Measurements from ENCODE around the gene FBN2. TPM values are rescaled to one million over a fixed set of nuclear protein-coding genes. Genes with fewer than 3 reads are reported as not detected.

FBN2 gene
- total and polyA plus RNA-seq, 9 of the 15 experiments (the other 6 are each of a cell fraction or from before 2014, with no cell fraction given): 0.01 to 0.09 TPM; not detected in 7

- CTCF ChIA-PET (ENCODE audit: low intra/inter-chr PET ratio): no interaction called here
Observed at GRCh38 chr5:128574041-128574440, 36.0 kb upstream of the FBN2 start.

More at GRCh38 chr5:128574041-128574440, 36.0 kb upstream of the FBN2 start:
- H3K9ac ChIP-seq (ENCODE audit: insufficient read depth in 1 of 2, low read depth in 2 of 2, low read length in 2 of 2): no peak overlapping the region
- H3K4me1 ChIP-seq (replicated peaks in 1 of 2; ENCODE audit: control insufficient read depth in 2 of 2, insufficient read depth in 2 of 2, low read length in 2 of 2): no peaks in the 10 kb centered on the region
- no peak overlapping the region for H3K4me3 ChIP-seq
- no peak for FAIRE-seq
- TF ChIP-seq ZNF609 (CRISPR knock-in tag; IDR thresholded peaks at IDR 0.05; ENCODE audit: borderline replicate concordance) (no peak), FOXP4 (CRISPR knock-in tag; IDR thresholded peaks at IDR 0.05; ENCODE audit: borderline replicate concordance) (no peak), GTF2B (IDR thresholded peaks at IDR 0.05; ENCODE audit: extremely low read depth, insufficient read length) (no peak), SETDB1 (IDR thresholded peaks at IDR 0.05; ENCODE audit: low read length) (no peak), TGIF2 (CRISPR knock-in tag; IDR thresholded peaks at IDR 0.05) (no peak), DIDO1 (tag; IDR thresholded peaks at IDR 0.05; ENCODE audit: low read depth) (no peak), ZNF717 (CRISPR knock-in tag; IDR thresholded peaks at IDR 0.05) (no peak)
- no peaks in the 10 kb centered on the region for H4K20me1 ChIP-seq (replicated peaks; ENCODE audit: control insufficient read depth, insufficient read depth, low read length)
- in situ Hi-C loops (cut with MboI) (no loop called here), intact Hi-C loops (cut with micrococcal nuclease) (no loop called here)
- H3K9me1 ChIP-seq (ENCODE audit: control insufficient read depth, insufficient read depth, low read length): no peaks in the 10 kb centered on the region
- H3K27me3 ChIP-seq (ENCODE audit: control insufficient read depth in 2 of 2, insufficient read depth in 2 of 2, low read length in 2 of 2): no peaks in the 10 kb centered on the region
- H2AFZ ChIP-seq (ENCODE audit: low read depth, low read length): no peak overlapping the region
- no peak overlapping the region for H3K27ac ChIP-seq (ENCODE audit: extremely low read depth, low read depth, low read length)
- H3K9me3 ChIP-seq (replicated peaks; ENCODE audit: control insufficient read depth, insufficient read depth, low read depth, low read length): no peaks in the 10 kb centered on the region
- BruUV-seq (replicated peaks): no TSS peak
- no peak for DNase-seq (ENCODE audit: extremely low read depth in 1 of 4, low spot score in 3 of 4)
- H3K4me2 ChIP-seq (ENCODE audit: insufficient read depth, low read length): no peak overlapping the region
- WGBS (ENCODE audit: insufficient coverage, low coverage, missing lambda C conversion rate): 0% methylated on average over 1 of the region's 1 CpG
- no peaks in the 10 kb centered on the region for H3K79me2 ChIP-seq (ENCODE audit: control insufficient read depth, insufficient read depth, low read length)
- no peak for ATAC-seq
- H3K36me3 ChIP-seq (ENCODE audit: control insufficient read depth, insufficient read depth, low read length): no peaks in the 10 kb centered on the region
- POLR2A ChIA-PET: no interaction called here
